DOHH2 (cell line): ENCODE data around the gene ATP6V0A1.

Experiments used
- H3F3A ChIP-seq: fragments of 200-600 bp; sonication (generic), shearing (Covaris generic); 2 replicates; pipeline ENCODE4 v1.6.0; 2016; ENCODE audit warnings: antibody characterized with exemption, mild to moderate bottlenecking; ENCODE audit not compliant: control insufficient read depth, insufficient read depth
- H3K27ac ChIP-seq: fragments of 200-600 bp; sonication (generic); 2 replicates; pipeline ENCODE4 v1.5.1; 2014; ENCODE audit warnings: low read depth, mild to moderate bottlenecking, low read length, moderate library complexity
- H3K27me3 ChIP-seq: fragments of 200-600 bp; sonication (generic); 2 replicates; pipeline ENCODE4 v1.6.1; 2014; ENCODE audit warnings: mild to moderate bottlenecking, low read length, mixed read lengths; ENCODE audit not compliant: control insufficient read depth
- H3K36me3 ChIP-seq: fragments of 200-600 bp; sonication (generic); 2 replicates; pipeline ENCODE4 v1.6.1; 2014; ENCODE audit warnings: mild to moderate bottlenecking, low read length, moderate library complexity, mixed read lengths; ENCODE audit not compliant: control insufficient read depth
- H3K4me1 ChIP-seq: fragments of 200-600 bp; sonication (generic); 2 replicates; pipeline ENCODE4 v1.6.1; 2014; ENCODE audit warnings: mild to moderate bottlenecking, low read length, mixed read lengths; ENCODE audit not compliant: control insufficient read depth
- H3K4me2 ChIP-seq: fragments of 200-600 bp; sonication (generic); 2 replicates; pipeline ENCODE4 v1.6.0; 2014; ENCODE audit warnings: mild to moderate bottlenecking, low read length, moderate library complexity
- H3K4me3 ChIP-seq: fragments of 200-600 bp; sonication (generic); 2 replicates; pipeline ENCODE4 v1.5.1; 2014; ENCODE audit warnings: mild to moderate bottlenecking, low read length, mixed read lengths
- H3K79me2 ChIP-seq: fragments of 200-600 bp; sonication (generic); 2 replicates; pipeline ENCODE4 v1.6.1; 2014; ENCODE audit warnings: mild to moderate bottlenecking, low read length, mixed read lengths; ENCODE audit not compliant: control insufficient read depth
- H3K9me2 ChIP-seq: fragments of 200-600 bp; sonication (generic); replicated peaks from 2 replicates; pipeline ENCODE4 v1.6.1; 2014; ENCODE audit warnings: mild to moderate bottlenecking, low read length, mixed read lengths; ENCODE audit not compliant: control insufficient read depth
- H3K9me3 ChIP-seq: fragments of 200-600 bp; sonication (generic); 2 replicates; pipeline ENCODE4 v1.6.1; 2014; ENCODE audit warnings: antibody characterized with exemption, low read length, mixed read lengths; ENCODE audit not compliant: control insufficient read depth, insufficient read depth
- H4K20me1 ChIP-seq: fragments of 200-600 bp; sonication (generic); 2 replicates; pipeline ENCODE4 v1.6.0; 2014; ENCODE audit warnings: low read depth, mild to moderate bottlenecking, antibody characterized with exemption, low read length, moderate library complexity; ENCODE audit not compliant: control insufficient read depth, insufficient read depth
- CTCF ChIP-seq: fragments of 200-600 bp; sonication (generic); IDR thresholded peaks from one replicate; pipeline ENCODE4 v1.5.1; 2014; ENCODE audit warnings: antibody characterized with exemption, mild to moderate bottlenecking, low read depth, low read length; ENCODE audit not compliant: poor library complexity, severe bottlenecking
- EZH2phosphoT487 ChIP-seq: fragments of 200-600 bp; sonication (generic); IDR thresholded peaks from 2 replicates; pipeline ENCODE4 v1.6.1; 2017; ENCODE audit warnings: borderline replicate concordance, mild to moderate bottlenecking, antibody characterized with exemption, low read length, moderate library complexity, mixed read lengths

Gene ATP6V0A1

GRCh38 chr17:42563950-42564349 is 105.3 kb downstream of the ATP6V0A1 start:
- peaks cover 58% of the 10 kb centered on the region for H3K36me3 ChIP-seq
- H3K4me2 ChIP-seq: peak overlapping the region; percentile 73
- peak overlapping the region; percentile 88 for H3K4me3 ChIP-seq
- H3K27ac ChIP-seq: no peak overlapping the region
- no peaks in the 10 kb centered on the region for H3K9me2 ChIP-seq
- H3K27me3 ChIP-seq: no peaks in the 10 kb centered on the region
- peaks cover 56% of the 10 kb centered on the region for H3K79me2 ChIP-seq
- peaks cover 33% of the 10 kb centered on the region for H3K4me1 ChIP-seq
- no peaks in the 10 kb centered on the region for H3K9me3 ChIP-seq
- TF ChIP-seq EZH2phosphoT487: no peak
- no peak for TF ChIP-seq CTCF
- H4K20me1 ChIP-seq: no peaks in the 10 kb centered on the region
- H3F3A ChIP-seq: peaks cover 4% of the 10 kb centered on the region; the same call in 1 of the 2 replicates

- peaks cover 33% of the 10 kb centered on the region for H3K4me1 ChIP-seq
- peaks cover 64% of the 10 kb centered on the region for H3K79me2 ChIP-seq
- no peak overlapping the region for H3K27ac ChIP-seq
- H4K20me1 ChIP-seq: no peaks in the 10 kb centered on the region
- H3K27me3 ChIP-seq: no peaks in the 10 kb centered on the region
- no peak overlapping the region for H3K4me2 ChIP-seq
- peaks cover 69% of the 10 kb centered on the region for H3K36me3 ChIP-seq
- no peaks in the 10 kb centered on the region for H3K9me2 ChIP-seq
- no peaks in the 10 kb centered on the region for H3K9me3 ChIP-seq
- no peak for TF ChIP-seq EZH2phosphoT487
- TF ChIP-seq CTCF: no peak
- H3F3A ChIP-seq: peaks cover 4% of the 10 kb centered on the region; the same call in 1 of the 2 replicates
- H3K4me3 ChIP-seq: no peak overlapping the region
Observed at GRCh38 chr17:42564815-42565522, 106.3 kb downstream of the ATP6V0A1 start.

- Histone ChIP-seq H3K27me3 (no peaks in the 10 kb centered on the region), H3K9me3 (no peaks in the 10 kb centered on the region), H3K79me2 (peaks cover 68% of the 10 kb centered on the region), H4K20me1 (no peaks in the 10 kb centered on the region), H3K4me2 (no peak overlapping the region), H3F3A (peaks cover 4% of the 10 kb centered on the region), H3K36me3 (peaks cover 76% of the 10 kb centered on the region), H3K4me3 (no peak overlapping the region), H3K4me1 (peaks cover 33% of the 10 kb centered on the region), H3K27ac (no peak overlapping the region), H3K9me2 (no peaks in the 10 kb centered on the region)
- TF ChIP-seq CTCF: no peak
- TF ChIP-seq EZH2phosphoT487: no peak
Observed at GRCh38 chr17:42565523-42566214, 107.0 kb downstream of the ATP6V0A1 start.
